LNCaP clone FGC (cell line): ENCODE data around the gene BLTP1.

Experiments used
- DNase-seq: peaks from one replicate; pipeline ENCODE4 v3.0.0-alpha.2; 2011; ENCODE audit warnings: low read depth
- H3K4me3 ChIP-seq: 2 replicates; pipeline ENCODE4 v1.5.1; 2011; ENCODE audit warnings: mild to moderate bottlenecking, low read depth, low read length, control low read depth
- TF ChIP-seq, protein P1 (sequence below): IDR thresholded peaks from 2 replicates; pipeline ENCODE4 v1.5.1; 2012; ENCODE audit warnings: mild to moderate bottlenecking; ENCODE audit not compliant: control insufficient read depth, insufficient read depth; ENCODE audit errors: extremely low read depth

BLTP1 gene

DNA sequence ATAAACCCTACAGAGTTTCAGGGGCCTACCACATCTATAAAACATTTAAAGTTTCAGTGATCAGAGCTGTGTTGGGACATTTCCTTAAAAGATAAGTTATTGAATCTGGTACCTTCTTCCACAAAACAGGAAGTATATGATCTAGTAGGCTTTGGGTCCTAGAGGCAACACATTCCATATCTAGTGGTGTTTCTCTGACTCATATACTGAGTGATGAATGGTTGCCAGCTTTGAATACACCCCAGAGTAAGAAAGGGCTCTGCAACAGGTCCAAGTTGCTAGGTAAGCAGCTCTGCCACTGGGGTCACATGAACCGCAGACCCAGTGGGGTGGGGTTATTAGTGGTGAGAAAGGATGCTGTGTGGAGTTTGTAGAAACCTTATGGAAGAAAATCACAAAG lies 32.4 kb upstream of the BLTP1 start:
- no peak overlapping the region for H3K4me3 ChIP-seq
- TF ChIP-seq, protein P1, sequence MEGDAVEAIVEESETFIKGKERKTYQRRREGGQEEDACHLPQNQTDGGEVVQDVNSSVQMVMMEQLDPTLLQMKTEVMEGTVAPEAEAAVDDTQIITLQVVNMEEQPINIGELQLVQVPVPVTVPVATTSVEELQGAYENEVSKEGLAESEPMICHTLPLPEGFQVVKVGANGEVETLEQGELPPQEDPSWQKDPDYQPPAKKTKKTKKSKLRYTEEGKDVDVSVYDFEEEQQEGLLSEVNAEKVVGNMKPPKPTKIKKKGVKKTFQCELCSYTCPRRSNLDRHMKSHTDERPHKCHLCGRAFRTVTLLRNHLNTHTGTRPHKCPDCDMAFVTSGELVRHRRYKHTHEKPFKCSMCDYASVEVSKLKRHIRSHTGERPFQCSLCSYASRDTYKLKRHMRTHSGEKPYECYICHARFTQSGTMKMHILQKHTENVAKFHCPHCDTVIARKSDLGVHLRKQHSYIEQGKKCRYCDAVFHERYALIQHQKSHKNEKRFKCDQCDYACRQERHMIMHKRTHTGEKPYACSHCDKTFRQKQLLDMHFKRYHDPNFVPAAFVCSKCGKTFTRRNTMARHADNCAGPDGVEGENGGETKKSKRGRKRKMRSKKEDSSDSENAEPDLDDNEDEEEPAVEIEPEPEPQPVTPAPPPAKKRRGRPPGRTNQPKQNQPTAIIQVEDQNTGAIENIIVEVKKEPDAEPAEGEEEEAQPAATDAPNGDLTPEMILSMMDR = no peak
- no peak for DNase-seq

DNA sequence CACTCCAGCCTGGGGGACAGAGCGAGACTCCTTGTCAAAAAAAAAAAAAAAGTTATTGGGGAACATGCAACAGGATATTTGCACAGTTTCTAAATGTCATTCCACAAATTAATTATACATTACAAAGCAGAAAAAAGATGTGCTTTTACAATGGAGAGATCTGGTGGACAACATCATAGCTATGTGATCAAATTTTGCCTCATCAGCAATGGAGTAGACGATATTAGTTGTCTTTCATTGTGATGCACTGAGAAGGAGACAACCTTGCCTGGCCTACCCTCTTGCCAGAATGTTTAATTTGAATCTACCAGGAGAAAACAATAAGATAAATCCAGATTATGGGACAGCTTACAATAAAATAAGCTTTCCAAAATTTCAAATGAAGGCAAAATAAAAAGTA lies 30.5 kb upstream of the BLTP1 start:
- no peak overlapping the region for H3K4me3 ChIP-seq
- TF ChIP-seq, protein P1 = no peak
- DNase-seq = no peak

DNA sequence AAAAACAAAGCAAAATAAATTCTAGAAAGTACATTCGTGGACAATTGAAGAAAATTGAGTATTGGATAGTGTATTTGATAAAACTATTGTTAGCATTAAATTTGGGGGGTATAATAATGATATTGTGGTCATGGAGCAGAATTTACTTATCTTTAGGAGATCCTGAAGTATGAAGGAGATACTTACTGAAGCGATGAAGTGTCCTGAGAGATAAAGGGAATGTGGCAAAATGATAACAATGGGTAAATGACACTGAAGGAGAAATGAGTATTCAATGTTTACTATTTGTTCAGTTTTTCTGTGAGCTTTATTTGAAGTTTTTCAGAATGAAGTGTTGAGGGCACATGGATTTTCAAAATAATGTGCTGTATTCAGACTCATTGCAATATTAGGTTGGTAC lies 30.0 kb upstream of the BLTP1 start:
- H3K4me3 ChIP-seq = no peak overlapping the region
- DNase-seq = no peak
- TF ChIP-seq, protein P1 = no peak

DNA sequence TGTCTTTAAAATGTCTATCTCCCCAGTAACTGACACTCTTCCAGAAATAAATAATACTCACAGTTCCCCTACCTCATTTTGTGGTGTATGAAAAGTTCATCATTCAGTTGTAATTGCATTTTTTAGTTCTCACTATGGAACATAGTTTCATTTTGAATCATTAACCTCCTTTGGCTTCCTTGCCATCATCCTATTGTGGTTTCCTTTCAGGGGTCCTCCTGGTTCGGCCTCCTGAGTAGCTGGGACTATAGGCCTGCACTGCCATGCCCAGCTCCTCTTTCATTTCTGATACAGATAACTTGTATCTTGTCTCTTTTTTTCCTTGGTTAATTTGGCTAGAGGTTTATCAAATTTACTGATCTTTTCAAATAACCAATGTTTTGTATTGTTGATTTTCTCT lies 23.1 kb upstream of the BLTP1 start:
- DNase-seq = no peak
- no peak overlapping the region for H3K4me3 ChIP-seq
- TF ChIP-seq, protein P1 = no peak

DNA sequence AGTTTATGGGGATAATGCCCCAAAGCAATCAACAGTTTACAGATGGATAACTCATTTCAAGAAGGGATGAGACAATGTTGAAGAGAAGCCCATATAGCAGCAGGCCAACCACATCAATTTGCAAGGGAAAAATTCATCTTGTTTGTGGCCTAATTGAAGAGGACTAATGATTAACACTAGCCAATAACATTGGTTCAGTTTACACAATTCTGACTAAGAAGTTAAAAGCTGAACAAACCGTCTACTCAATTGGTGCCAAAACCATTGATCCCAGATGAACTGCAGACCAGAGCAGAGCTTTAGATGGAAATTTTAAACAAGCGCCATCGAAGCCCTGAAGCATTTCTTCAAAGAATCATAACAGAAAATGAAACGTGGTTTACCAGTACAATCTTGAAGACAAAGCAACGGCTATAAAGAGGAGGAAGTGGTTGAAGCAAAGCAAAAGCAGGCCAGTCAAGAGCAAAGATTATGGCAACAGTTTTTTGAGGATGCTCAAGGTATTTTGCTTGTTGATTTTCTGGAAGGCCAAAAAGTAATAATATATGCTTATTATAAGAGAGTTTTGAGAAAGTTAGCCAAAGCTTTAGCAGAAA lies 20.5 kb upstream of the BLTP1 start:
- TF ChIP-seq, protein P1 = no peak
- DNase-seq = no peak
- no peak overlapping the region for H3K4me3 ChIP-seq

DNA sequence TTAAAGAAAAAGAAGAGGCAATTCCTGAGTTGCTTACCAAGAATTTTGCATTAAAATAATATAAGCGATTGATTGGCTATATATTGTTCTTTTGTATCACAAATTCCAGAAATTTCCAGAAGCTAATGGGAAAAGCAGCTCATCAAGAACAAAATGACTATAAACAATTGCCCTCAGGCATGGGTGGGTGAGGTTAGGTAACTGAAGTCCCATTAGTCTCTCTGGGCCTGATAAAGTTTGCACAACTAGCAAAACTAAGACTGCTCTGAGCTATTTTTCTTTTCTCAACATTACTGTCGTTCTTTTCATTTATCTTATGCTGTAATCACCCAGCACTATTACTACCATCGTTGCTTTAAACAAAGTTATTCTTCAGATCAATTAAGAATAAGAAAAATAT lies 19.2 kb upstream of the BLTP1 start:
- no peak for DNase-seq
- TF ChIP-seq, protein P1 = no peak
- H3K4me3 ChIP-seq = no peak overlapping the region

DNA sequence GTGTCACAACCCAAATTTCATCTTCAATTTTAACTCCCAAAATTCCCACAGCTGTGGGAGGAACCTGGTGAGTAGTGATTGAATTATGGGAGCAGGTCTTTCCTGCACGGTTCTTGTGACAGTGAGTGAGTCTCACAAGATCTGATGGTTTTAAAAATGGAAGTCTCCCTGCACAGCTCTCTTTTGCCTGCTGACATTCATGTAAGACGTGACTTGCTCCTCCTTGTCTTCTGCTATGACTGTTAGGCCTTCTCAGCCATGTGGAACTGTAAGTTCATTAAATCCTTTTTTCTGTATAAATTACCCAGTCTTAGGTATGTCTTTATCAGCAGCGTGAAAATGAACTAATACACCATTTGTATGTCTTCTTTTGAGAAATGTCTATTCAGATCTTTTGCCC lies 13.0 kb upstream of the BLTP1 start:
- TF ChIP-seq, protein P1 = no peak
- DNase-seq = no peak

More for the DNA sequence above, 13.0 kb upstream of the BLTP1 start:
- no peak overlapping the region for H3K4me3 ChIP-seq
